ENCODE measurements around the gene MAP2K5. TPM values are rescaled to one million over a fixed set of nuclear protein-coding genes. Genes with fewer than 3 reads are reported as not detected.

MAP2K5 gene
- total RNA-seq, 1 experiment from 2014 or later: 13.6 TPM

DNA sequence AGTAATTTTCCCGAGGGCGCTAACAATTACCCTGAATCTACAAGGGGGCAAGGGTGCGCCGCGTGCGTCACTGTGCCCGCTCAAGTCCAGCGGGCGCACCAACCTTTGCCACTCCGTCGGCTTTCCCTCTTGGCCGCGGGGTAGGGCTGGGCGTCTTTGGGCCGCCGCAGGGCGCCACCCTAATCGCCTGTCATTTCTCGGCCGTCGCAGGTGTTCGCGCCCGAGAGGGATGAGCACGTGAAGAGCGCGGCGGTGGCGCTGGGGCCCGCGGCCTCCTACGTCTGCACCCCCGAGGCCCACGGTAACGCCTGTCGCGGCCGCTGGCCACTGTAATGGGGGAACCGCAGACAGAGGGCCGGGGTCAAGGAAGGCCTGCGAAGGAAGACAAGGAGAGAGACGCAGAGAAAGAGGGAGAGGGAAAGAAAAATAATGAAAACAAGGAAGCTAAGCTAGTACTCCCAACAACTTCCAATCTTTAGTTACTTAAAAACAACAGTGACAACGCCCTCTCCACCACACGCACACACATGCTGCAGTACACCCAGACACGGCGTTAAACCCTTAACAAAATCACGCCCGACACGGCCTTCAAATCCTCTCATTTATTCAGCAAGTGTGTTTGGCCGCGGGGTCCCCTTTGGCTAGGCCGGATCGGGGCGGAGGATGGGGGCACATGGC, 286.6 kb downstream of the MAP2K5 start:
- CTCF ChIA-PET: interaction anchor here (0.6 to 1.1 kb wide), 2 partner anchors 8 to 248 kb away, joined by 3 to 6 read pairs; no protein-coding TSS in a partner anchor
- POLR2A ChIA-PET: no interaction called here
- peaks cover 54% of the 10 kb centered on the region for H3K4me1 Mint-ChIP-seq
- no peak for ATAC-seq
- no peak overlapping the region for H3K27ac Mint-ChIP-seq
- no peak for TF ChIP-seq CTCF (IDR thresholded peaks at IDR 0.05)
- no peak for TF ChIP-seq IRF1 (CRISPR knock-in tag; IDR thresholded peaks at IDR 0.05)
- TF ChIP-seq NR2C2 (CRISPR knock-in tag; IDR thresholded peaks at IDR 0.05): no peak
- no peak for TF ChIP-seq FOXP1 (CRISPR knock-in tag; IDR thresholded peaks at IDR 0.05; ENCODE audit: borderline replicate concordance)
- TF ChIP-seq, protein P1, sequence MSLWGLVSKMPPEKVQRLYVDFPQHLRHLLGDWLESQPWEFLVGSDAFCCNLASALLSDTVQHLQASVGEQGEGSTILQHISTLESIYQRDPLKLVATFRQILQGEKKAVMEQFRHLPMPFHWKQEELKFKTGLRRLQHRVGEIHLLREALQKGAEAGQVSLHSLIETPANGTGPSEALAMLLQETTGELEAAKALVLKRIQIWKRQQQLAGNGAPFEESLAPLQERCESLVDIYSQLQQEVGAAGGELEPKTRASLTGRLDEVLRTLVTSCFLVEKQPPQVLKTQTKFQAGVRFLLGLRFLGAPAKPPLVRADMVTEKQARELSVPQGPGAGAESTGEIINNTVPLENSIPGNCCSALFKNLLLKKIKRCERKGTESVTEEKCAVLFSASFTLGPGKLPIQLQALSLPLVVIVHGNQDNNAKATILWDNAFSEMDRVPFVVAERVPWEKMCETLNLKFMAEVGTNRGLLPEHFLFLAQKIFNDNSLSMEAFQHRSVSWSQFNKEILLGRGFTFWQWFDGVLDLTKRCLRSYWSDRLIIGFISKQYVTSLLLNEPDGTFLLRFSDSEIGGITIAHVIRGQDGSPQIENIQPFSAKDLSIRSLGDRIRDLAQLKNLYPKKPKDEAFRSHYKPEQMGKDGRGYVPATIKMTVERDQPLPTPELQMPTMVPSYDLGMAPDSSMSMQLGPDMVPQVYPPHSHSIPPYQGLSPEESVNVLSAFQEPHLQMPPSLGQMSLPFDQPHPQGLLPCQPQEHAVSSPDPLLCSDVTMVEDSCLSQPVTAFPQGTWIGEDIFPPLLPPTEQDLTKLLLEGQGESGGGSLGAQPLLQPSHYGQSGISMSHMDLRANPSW (CRISPR knock-in tag; conservative IDR thresholded peaks at IDR 0.05; ENCODE audit: low read depth): no peak
- no peak for TF ChIP-seq ZNF263 (CRISPR knock-in tag; IDR thresholded peaks at IDR 0.05; ENCODE audit: low read depth)
- no peak for TF ChIP-seq TP53 (CRISPR knock-in tag; IDR thresholded peaks at IDR 0.05)
- no peak for TF ChIP-seq ZNF671 (CRISPR knock-in tag; IDR thresholded peaks at IDR 0.05)
- TF ChIP-seq ZNF423 (CRISPR knock-in tag; IDR thresholded peaks at IDR 0.05): no peak
- TF ChIP-seq, protein P2, sequence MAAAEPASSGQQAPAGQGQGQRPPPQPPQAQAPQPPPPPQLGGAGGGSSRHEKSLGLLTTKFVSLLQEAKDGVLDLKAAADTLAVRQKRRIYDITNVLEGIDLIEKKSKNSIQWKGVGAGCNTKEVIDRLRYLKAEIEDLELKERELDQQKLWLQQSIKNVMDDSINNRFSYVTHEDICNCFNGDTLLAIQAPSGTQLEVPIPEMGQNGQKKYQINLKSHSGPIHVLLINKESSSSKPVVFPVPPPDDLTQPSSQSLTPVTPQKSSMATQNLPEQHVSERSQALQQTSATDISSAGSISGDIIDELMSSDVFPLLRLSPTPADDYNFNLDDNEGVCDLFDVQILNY (CRISPR knock-in tag; IDR thresholded peaks at IDR 0.05): no peak
- TF ChIP-seq GRHL2 (CRISPR knock-in tag; IDR thresholded peaks at IDR 0.05; ENCODE audit: insufficient replicate concordance, severe bottlenecking): no peak
- no peak for TF ChIP-seq SOX15 (CRISPR knock-in tag; IDR thresholded peaks at IDR 0.05)
- TF ChIP-seq FOXK1 (CRISPR knock-in tag; IDR thresholded peaks at IDR 0.05): no peak
- peaks cover 97% of the 10 kb centered on the region for H3K27me3 Mint-ChIP-seq (ENCODE audit: low read depth)
- peak; percentile 19 for DNase-seq (ENCODE audit: low spot score)
- H3K36me3 Mint-ChIP-seq: no peaks in the 10 kb centered on the region; the same call in 1 of the 2 replicates
- no peaks in the 10 kb centered on the region for H3K9me3 Mint-ChIP-seq
- H3K4me3 Mint-ChIP-seq: peak overlapping the region; percentile 59

- ChIA-PET POLR2A (no interaction called here), CTCF (interaction anchor here (0.6 to 1.3 kb wide), 3 partner anchors 9 to 368 kb away, joined by 3 to 6 read pairs (median 3); no protein-coding TSS in a partner anchor)
- H3K27me3 Mint-ChIP-seq (ENCODE audit: low read depth): peaks cover 97% of the 10 kb centered on the region
Measured at GRCh38 chr15:67829647-67830504, 287.4 kb downstream of the MAP2K5 start.

More at GRCh38 chr15:67829647-67830504, 287.4 kb downstream of the MAP2K5 start:
- Mint-ChIP-seq H3K4me3 (peak overlapping the region; percentile 59), H3K4me1 (peaks cover 50% of the 10 kb centered on the region), H3K9me3 (no peaks in the 10 kb centered on the region), H3K27ac (no peak overlapping the region), H3K36me3 (no peaks in the 10 kb centered on the region; the same call in 1 of the 2 replicates)
- no peak for ATAC-seq
- no peak for TF ChIP-seq TEAD4 (CRISPR knock-in tag; IDR thresholded peaks at IDR 0.05)
- no peak for TF ChIP-seq EMX1 (CRISPR knock-in tag; IDR thresholded peaks at IDR 0.05)
- TF ChIP-seq E2F4 (CRISPR knock-in tag; IDR thresholded peaks at IDR 0.05; ENCODE audit: borderline replicate concordance, low read depth): no peak
- no peak for DNase-seq (ENCODE audit: low spot score)

Measured in WTC11 (cell line).